Activated CD8-positive, alpha-beta T cell treated with anti-CD3 and anti-CD28 coated beads, Interleukin-2, amount 10 ng/mL, durations not matched to agents 7 days and 5 days (primary cell): Measurements from ENCODE around the gene TST. TPM values are rescaled to one million over a fixed set of nuclear protein-coding genes. Genes with fewer than 3 reads are reported as not detected.

Experiments
- ATAC-seq: fragments of 150-1000 bp; cut with Tn5 transposase; one replicate; pipeline ENCODE4 v1.10.0; 2021; ENCODE audit warnings: moderate library complexity
- CTCF ChIA-PET: fragments of 350-600 bp; sonication (Branson Sonifier 250); formaldehyde crosslinking; loops from one replicate; lab custom pipeline; 2021; ENCODE audit warnings: antibody characterized with exemption; lab: Charles Lee
- POLR2A ChIA-PET: fragments of 350-600 bp; sonication (Branson Sonifier 250); formaldehyde crosslinking; loops from one replicate; lab custom pipeline; 2021; ENCODE audit warnings: antibody characterized with exemption; lab: Charles Lee
- DNase-seq: peaks from one replicate; pipeline ENCODE4 v3.0.0-alpha.2; 2020
- H3K27ac Mint-ChIP-seq: one replicate; pipeline ENCODE4 v1.8.0; 2021; ENCODE audit warnings: mild to moderate bottlenecking, mixed read lengths
- H3K27me3 Mint-ChIP-seq: one replicate; pipeline ENCODE4 v1.8.0; 2021; ENCODE audit warnings: low read depth, mixed read lengths
- H3K36me3 Mint-ChIP-seq: one replicate; pipeline ENCODE4 v1.8.0; 2021; ENCODE audit warnings: low read depth, mixed read lengths
- H3K4me1 Mint-ChIP-seq: one replicate; pipeline ENCODE4 v1.8.0; 2021; ENCODE audit warnings: low read depth, mixed read lengths
- H3K4me3 Mint-ChIP-seq: one replicate; pipeline ENCODE4 v1.8.0; 2021; ENCODE audit warnings: mild to moderate bottlenecking, mixed read lengths
- H3K9me3 Mint-ChIP-seq: one replicate; pipeline ENCODE4 v1.8.0; 2022; ENCODE audit warnings: mixed read lengths; ENCODE audit not compliant: insufficient read depth
- total RNA-seq, 2 experiments: library from RNA; stranded (reverse); gene quantifications; one replicate each; pipeline ENCODE4 v1.2.3, GENCODE V29; 2021

The TST gene
- total RNA-seq, 2 experiments from 2014 or later = 8.3 to 9.4 TPM

GRCh38 chr22:36976606-36977005 lies 42.6 kb downstream of the TST start:
- ATAC-seq = no peak
- H3K4me1 Mint-ChIP-seq = peaks cover 20% of the 10 kb centered on the region
- H3K36me3 Mint-ChIP-seq = no peaks in the 10 kb centered on the region
- DNase-seq = no peak
- H3K27ac Mint-ChIP-seq = no peak overlapping the region
- H3K9me3 Mint-ChIP-seq = no peaks in the 10 kb centered on the region
- H3K4me3 Mint-ChIP-seq = no peak overlapping the region
- H3K27me3 Mint-ChIP-seq = no peaks in the 10 kb centered on the region
- CTCF ChIA-PET = interaction anchor here (0.7 to 10.1 kb wide), 23 partner anchors 10 to 284 kb away, joined by 3 to 150 read pairs (median 5); partner anchors contain the start of genes IFT27 and NCF4
- POLR2A ChIA-PET = interaction anchor here (0.6 to 1.4 kb wide), 2 partner anchors 195 to 200 kb away, joined by 3 to 4 read pairs; partner anchors contain the start of gene IFT27

GRCh38 chr22:36971341-36972125 lies 47.7 kb downstream of the TST start:
- ATAC-seq = no peak
- peaks cover 1% of the 10 kb centered on the region for H3K4me1 Mint-ChIP-seq
- no peak overlapping the region for H3K27ac Mint-ChIP-seq
- ChIA-PET POLR2A (no interaction called here), CTCF (interaction anchor here (1.0 to 1.3 kb wide), 4 partner anchors 98 to 215 kb away, joined by 3 to 5 read pairs (median 3); partner anchors contain the start of gene IFT27)
- H3K9me3 Mint-ChIP-seq = no peaks in the 10 kb centered on the region
- H3K36me3 Mint-ChIP-seq = no peaks in the 10 kb centered on the region
- H3K27me3 Mint-ChIP-seq = peaks cover 2% of the 10 kb centered on the region
- no peak for DNase-seq
- no peak overlapping the region for H3K4me3 Mint-ChIP-seq

GRCh38 chr22:36968249-36968964 lies 50.8 kb downstream of the TST start:
- H3K4me3 Mint-ChIP-seq = no peak overlapping the region
- peaks cover 3% of the 10 kb centered on the region for H3K4me1 Mint-ChIP-seq
- ChIA-PET CTCF (interaction anchor here (0.7 to 5.7 kb wide), 4 partner anchors 8 to 423 kb away, joined by 3 to 43 read pairs (median 11); no protein-coding TSS in a partner anchor), POLR2A (no interaction called here)
- no peak overlapping the region for H3K27ac Mint-ChIP-seq
- H3K36me3 Mint-ChIP-seq = no peaks in the 10 kb centered on the region
- no peak for ATAC-seq
- H3K9me3 Mint-ChIP-seq = no peaks in the 10 kb centered on the region
- DNase-seq = no peak
- peaks cover 2% of the 10 kb centered on the region for H3K27me3 Mint-ChIP-seq

DNA sequence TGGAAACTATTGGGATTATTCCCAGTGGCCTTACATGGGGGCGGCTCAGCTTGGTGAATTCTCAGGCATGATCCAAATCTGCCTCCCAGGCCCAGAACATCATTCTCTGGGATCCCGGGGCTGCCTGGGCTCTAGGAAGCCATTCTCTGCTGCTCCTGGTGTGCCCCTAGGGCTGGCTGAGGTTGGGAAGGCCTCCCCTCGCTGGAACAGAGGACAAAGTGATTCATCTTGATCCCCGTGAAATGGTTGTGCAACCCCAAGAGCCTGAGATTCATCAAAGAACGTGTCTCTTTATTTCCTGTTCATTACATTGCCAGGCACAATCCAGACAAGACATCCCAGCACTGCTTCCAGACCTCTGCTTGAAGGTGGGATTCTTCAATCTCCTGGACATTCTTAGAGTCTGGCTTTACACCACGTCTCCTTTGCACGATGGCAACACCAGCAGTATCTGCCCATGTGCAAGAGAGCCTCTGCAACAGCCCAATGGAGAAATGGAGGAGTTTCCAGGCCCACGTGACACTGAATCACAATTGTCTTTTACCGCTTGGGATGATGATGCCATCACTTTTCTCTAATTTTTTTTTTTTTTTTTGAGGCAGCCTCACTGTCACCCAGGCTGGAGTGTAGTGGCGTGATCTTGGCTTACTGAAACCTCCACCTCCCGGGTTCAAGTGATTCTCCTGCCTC lies 52.3 kb downstream of the TST start:
- ATAC-seq = no peak
- no peaks in the 10 kb centered on the region for H3K9me3 Mint-ChIP-seq

GRCh38 chr22:36965696-36966095 lies 53.6 kb downstream of the TST start:
- H3K27ac Mint-ChIP-seq = no peak overlapping the region
- ATAC-seq (no peak), DNase-seq (no peak)
- H3K9me3 Mint-ChIP-seq = no peaks in the 10 kb centered on the region
- POLR2A ChIA-PET = no interaction called here
- H3K27me3 Mint-ChIP-seq = peaks cover 15% of the 10 kb centered on the region
- H3K4me3 Mint-ChIP-seq = no peak overlapping the region
- H3K36me3 Mint-ChIP-seq = no peaks in the 10 kb centered on the region
- peaks cover 3% of the 10 kb centered on the region for H3K4me1 Mint-ChIP-seq
- CTCF ChIA-PET = interaction anchor here (1.4 to 5.7 kb wide), 2 partner anchors 11 to 21 kb away, joined by 5 to 43 read pairs; no protein-coding TSS in a partner anchor

More for the DNA sequence above, 52.3 kb downstream of the TST start:
- POLR2A ChIA-PET = interaction anchor here (1.0 kb wide), 1 partner anchor 11 kb away, joined by 3 read pairs; no protein-coding TSS in a partner anchor
- H3K4me1 Mint-ChIP-seq = peaks cover 3% of the 10 kb centered on the region
- H3K36me3 Mint-ChIP-seq = no peaks in the 10 kb centered on the region
- no peak overlapping the region for H3K27ac Mint-ChIP-seq
- CTCF ChIA-PET = interaction anchor here (5.7 kb wide), 1 partner anchor 10 kb away, joined by 43 read pairs; no protein-coding TSS in a partner anchor
- H3K4me3 Mint-ChIP-seq = no peak overlapping the region
- DNase-seq = no peak
- peaks cover 4% of the 10 kb centered on the region for H3K27me3 Mint-ChIP-seq

GRCh38 chr22:36964106-36964505 lies 55.1 kb downstream of the TST start:
- ChIA-PET CTCF (interaction anchor here (0.8 to 5.7 kb wide), 3 partner anchors 12 to 108 kb away, joined by 3 to 43 read pairs (median 5); no protein-coding TSS in a partner anchor), POLR2A (no interaction called here)
- H3K27ac Mint-ChIP-seq = no peak overlapping the region
- no peaks in the 10 kb centered on the region for H3K36me3 Mint-ChIP-seq
- peaks cover 16% of the 10 kb centered on the region for H3K27me3 Mint-ChIP-seq
- peaks cover 3% of the 10 kb centered on the region for H3K4me1 Mint-ChIP-seq
- H3K9me3 Mint-ChIP-seq = no peaks in the 10 kb centered on the region
- no peak for ATAC-seq
- H3K4me3 Mint-ChIP-seq = no peak overlapping the region
- no peak for DNase-seq

GRCh38 chr22:36963302-36963701 lies 55.9 kb downstream of the TST start:
- Mint-ChIP-seq H3K9me3 (no peaks in the 10 kb centered on the region), H3K36me3 (no peaks in the 10 kb centered on the region), H3K27me3 (peaks cover 16% of the 10 kb centered on the region), H3K4me1 (peaks cover 3% of the 10 kb centered on the region), H3K27ac (no peak overlapping the region), H3K4me3 (no peak overlapping the region)
- ChIA-PET POLR2A (no interaction called here), CTCF (no interaction called here)
- DNase-seq (no peak), ATAC-seq (no peak)

GRCh38 chr22:36961626-36962025 lies 57.6 kb downstream of the TST start:
- H3K27me3 Mint-ChIP-seq = peaks cover 16% of the 10 kb centered on the region
- H3K36me3 Mint-ChIP-seq = no peaks in the 10 kb centered on the region
- H3K27ac Mint-ChIP-seq = no peak overlapping the region
- peaks cover 4% of the 10 kb centered on the region for H3K9me3 Mint-ChIP-seq
- DNase-seq (no peak), ATAC-seq (no peak)
- POLR2A ChIA-PET = no interaction called here
- CTCF ChIA-PET = no interaction called here
- H3K4me1 Mint-ChIP-seq = peaks cover 3% of the 10 kb centered on the region
- no peak overlapping the region for H3K4me3 Mint-ChIP-seq

Other genes with a start within 250 kb of the TST start
- gene IFT27, start 243.3 kb downstream of the TST start, total RNA-seq = 10 to 100 TPM; 26.5 to 27.2 TPM
- not detected for gene PVALB, start 202.4 kb downstream of the TST start, total RNA-seq
- gene NCF4, start 158.4 kb downstream of the TST start, total RNA-seq = 10 to 100 TPM; 44.1 to 48.2 TPM
- gene CSF2RB, start 105.8 kb downstream of the TST start, total RNA-seq = 1 to 10 TPM; 1.4 TPM
- gene MPST, start 295 bp upstream of the TST start, total RNA-seq = 10 to 100 TPM; 28.5 to 33.6 TPM
- gene KCTD17, start 32.3 kb upstream of the TST start, total RNA-seq = 10 to 100 TPM; 34.3 to 35.9 TPM
- 1 to 10 TPM; 1.1 TPM for gene TMPRSS6, start 90.3 kb upstream of the TST start, total RNA-seq
- 100 to 1,000 TPM; 202 to 213 TPM for gene IL2RB, start 130.5 kb upstream of the TST start, total RNA-seq
- 1 to 10 TPM; 6.1 to 6.2 TPM for gene C1QTNF6, start 168.8 kb upstream of the TST start, total RNA-seq
- 1 to 10 TPM; 3.5 to 3.6 TPM for gene SSTR3, start 193.0 kb upstream of the TST start, total RNA-seq
- gene RAC2, start 224.8 kb upstream of the TST start, total RNA-seq = 1,000 to 10,000 TPM; 1,167 to 1,252 TPM